H9 (cell line): ENCODE measurements around the gene GFER. TPM values are rescaled to one million over a fixed set of nuclear protein-coding genes. Genes with fewer than 3 reads are reported as not detected.
A peak's percentile ranks its signal among the peaks of the same experiment; 100 is the strongest.

Source experiments
- DNase-seq: peaks from one replicate; pipeline ENCODE4 v3.0.0-alpha.2; 2017
- H2AFZ ChIP-seq: one replicate; pipeline ENCODE4 v1.6.1; 2013; ENCODE audit warnings: mild to moderate bottlenecking, low read length, control low read depth, moderate library complexity
- H2AK5ac ChIP-seq: 2 replicates; pipeline ENCODE4 v1.6.1; 2013; ENCODE audit warnings: low read length, control low read depth, mixed read lengths; ENCODE audit not compliant: insufficient read length
- H2BK120ac ChIP-seq: one replicate; pipeline ENCODE4 v1.6.1; 2013; ENCODE audit warnings: low read depth, mild to moderate bottlenecking, low read length, control low read depth, inconsistent platforms; ENCODE audit not compliant: poor library complexity, severe bottlenecking
- H2BK12ac ChIP-seq: 2 replicates; pipeline ENCODE4 v1.6.1; 2013; ENCODE audit warnings: low read length, control low read depth, mixed read lengths, low read depth; ENCODE audit not compliant: insufficient read length
- H2BK15ac ChIP-seq: 2 replicates; pipeline ENCODE4 v1.6.1; 2013; ENCODE audit warnings: low read depth, low read length, control low read depth
- H2BK20ac ChIP-seq: one replicate; pipeline ENCODE4 v1.6.1; 2013; ENCODE audit warnings: low read depth, mild to moderate bottlenecking, low read length, control low read depth, inconsistent platforms; ENCODE audit not compliant: poor library complexity, severe bottlenecking
- H2BK5ac ChIP-seq: 2 replicates; pipeline ENCODE4 v1.6.1; 2013; ENCODE audit warnings: low read length, control low read depth, mixed read lengths; ENCODE audit not compliant: insufficient read length
- H3K14ac ChIP-seq: 2 replicates; pipeline ENCODE4 v1.6.1; 2013; ENCODE audit warnings: low read length, control low read depth; ENCODE audit not compliant: insufficient read depth
- H3K18ac ChIP-seq: 2 replicates; pipeline ENCODE4 v1.6.1; 2013; ENCODE audit warnings: low read depth, mild to moderate bottlenecking, mixed read lengths, low read length, control low read depth; ENCODE audit not compliant: insufficient read length
- H3K23ac ChIP-seq: 2 replicates; pipeline ENCODE4 v1.6.1; 2013; ENCODE audit warnings: low read length, control low read depth, mixed read lengths, low read depth; ENCODE audit not compliant: insufficient read length
- H3K23me2 ChIP-seq: 2 replicates; pipeline ENCODE4 v1.6.1; 2013; ENCODE audit warnings: low read depth, mild to moderate bottlenecking, mixed read lengths, low read length, control low read depth; ENCODE audit not compliant: insufficient read length, poor library complexity, severe bottlenecking
- H3K27ac ChIP-seq: 2 replicates; pipeline ENCODE4 v1.5.1; 2013; ENCODE audit warnings: low read length, control low read depth, mixed read lengths, low read depth; ENCODE audit not compliant: insufficient read length
- H3K27me3 ChIP-seq: 2 replicates; pipeline ENCODE4 v1.6.1; 2013; ENCODE audit warnings: low read length, control low read depth, inconsistent platforms; ENCODE audit not compliant: insufficient read depth
- H3K4ac ChIP-seq: 2 replicates; pipeline ENCODE4 v1.6.1; 2013; ENCODE audit warnings: low read depth, mild to moderate bottlenecking, control low read depth, inconsistent platforms, low read length, moderate library complexity
- H3K4me1 ChIP-seq: 2 replicates; pipeline ENCODE4 v1.6.1; 2013; ENCODE audit warnings: low read length, control low read depth, inconsistent platforms; ENCODE audit not compliant: insufficient read depth
- H3K4me2 ChIP-seq: 2 replicates; pipeline ENCODE4 v1.6.1; 2013; ENCODE audit warnings: low read length, control low read depth, mixed read lengths; ENCODE audit not compliant: insufficient read length, insufficient read depth
- H3K56ac ChIP-seq: 2 replicates; pipeline ENCODE4 v1.6.1; 2013; ENCODE audit warnings: low read depth, mild to moderate bottlenecking, mixed read lengths, low read length, control low read depth; ENCODE audit not compliant: insufficient read length
- H3K79me1 ChIP-seq: 2 replicates; pipeline ENCODE4 v1.6.1; 2013; ENCODE audit warnings: low read depth, mild to moderate bottlenecking, moderate library complexity, low read length, control low read depth, inconsistent platforms; ENCODE audit not compliant: insufficient read depth, poor library complexity, severe bottlenecking
- H3K79me2 ChIP-seq: 2 replicates; pipeline ENCODE4 v1.6.1; 2013; ENCODE audit warnings: low read length, control low read depth, inconsistent platforms; ENCODE audit not compliant: insufficient read depth
- H3K9ac ChIP-seq: 2 replicates; pipeline ENCODE4 v1.6.1; 2013; ENCODE audit warnings: low read length, control low read depth, mixed read lengths; ENCODE audit not compliant: insufficient read length; ENCODE audit errors: extremely low read depth
- H3K9me3 ChIP-seq: one replicate; pipeline ENCODE4 v1.6.1; 2013; ENCODE audit warnings: low read depth, low read length, inconsistent platforms; ENCODE audit not compliant: control insufficient read depth
- H3T11ph ChIP-seq: one replicate; pipeline ENCODE4 v1.6.1; 2013; ENCODE audit warnings: mild to moderate bottlenecking, low read length, control low read depth, inconsistent platforms
- H4K20me1 ChIP-seq: one replicate; pipeline ENCODE4 v1.6.1; 2013; ENCODE audit not compliant: control insufficient read depth, insufficient read length, insufficient read depth
- H4K5ac ChIP-seq: 2 replicates; pipeline ENCODE4 v1.6.1; 2013; ENCODE audit warnings: low read depth, mild to moderate bottlenecking, mixed read lengths, low read length, control low read depth; ENCODE audit not compliant: insufficient read length
- H4K8ac ChIP-seq: replicated peaks from 2 replicates; pipeline ENCODE4 v1.6.1; 2013; ENCODE audit warnings: low read length, control low read depth, mixed read lengths, low read depth; ENCODE audit not compliant: insufficient read length
- H4K91ac ChIP-seq: 2 replicates; pipeline ENCODE4 v1.6.1; 2013; ENCODE audit warnings: low read depth, mild to moderate bottlenecking, moderate library complexity, mixed read lengths, low read length, control low read depth; ENCODE audit not compliant: insufficient read length
- H3K27ac Mint-ChIP-seq, 3 experiments: 2 replicates in 2 of 3; 3 replicates in 1 of 3; pipeline ENCODE4 v1.8.0; 2020 to 2021; ENCODE audit warnings: mixed read lengths in 3 of 3, mild to moderate bottlenecking in 1 of 3, moderate library complexity in 1 of 3
- H3K27me3 Mint-ChIP-seq: 2 replicates; pipeline ENCODE4 v1.8.0; 2021; ENCODE audit warnings: low read depth, mild to moderate bottlenecking, moderate library complexity, mixed read lengths
- H3K36me3 Mint-ChIP-seq, 3 experiments: 2 replicates in 2 of 3; 3 replicates in 1 of 3; pipeline ENCODE4 v1.8.0; 2020 to 2021; ENCODE audit warnings: low read depth in 3 of 3, mixed read lengths in 3 of 3; ENCODE audit not compliant: insufficient read depth in 1 of 3
- H3K4me1 Mint-ChIP-seq, 2 experiments: 2 replicates each; pipeline ENCODE4 v1.8.0; 2020; ENCODE audit warnings: mixed read lengths in 2 of 2
- H3K4me3 Mint-ChIP-seq, 2 experiments: 2 replicates in 1 of 2; 3 replicates in 1 of 2; pipeline ENCODE4 v1.8.0; 2020 to 2021; ENCODE audit warnings: mild to moderate bottlenecking in 2 of 2, mixed read lengths in 2 of 2, moderate library complexity in 1 of 2
- H3K9me3 Mint-ChIP-seq, 2 experiments: 2 replicates in 1 of 2; 3 replicates in 1 of 2; pipeline ENCODE4 v1.8.0; 2020; ENCODE audit warnings: mild to moderate bottlenecking in 2 of 2, mixed read lengths in 2 of 2, moderate library complexity in 1 of 2
- CTCF ChIP-seq: fragments of 200-600 bp; sonication (generic); conservative IDR thresholded peaks from 3 replicates; pipeline ENCODE4 v1.8.0; 2021; ENCODE audit warnings: antibody characterized with exemption, mild to moderate bottlenecking
- whole genome bisulfite sequencing: extraction: QIAGEN DNeasy Blood & Tissue Kit; methylation state at CpG from one replicate; pipeline ENCODE4 v1.1.7; 2013; ENCODE audit warnings: missing lambda C conversion rate, low lambda C conversion rate, mixed read lengths; ENCODE audit not compliant: insufficient read length; ENCODE audit errors: extremely low coverage; 5-methylcytosine and 5-hydroxymethylcytosine counted together
- total RNA-seq: library from RNA; stranded (reverse); gene quantifications from 2 replicates; pipeline ENCODE4 v1.2.1, GENCODE V29; 2021

GFER gene
- total RNA-seq, 1 experiment from 2014 or later = 49.1 TPM

GRCh38 chr16:1991588-1991947, 7.6 kb downstream of the GFER start:
- peak overlapping the region; percentile 66 to 84 for H3K4me3 Mint-ChIP-seq

More at GRCh38 chr16:1991588-1991947, 7.6 kb downstream of the GFER start:
- H3K4me2 ChIP-seq = peak overlapping the region; percentile 53
- peak overlapping the region; percentile 58 for H3K18ac ChIP-seq
- no peak overlapping the region for H3T11ph ChIP-seq
- H2BK12ac ChIP-seq = no peak overlapping the region
- H3K9me3 ChIP-seq = no peaks in the 10 kb centered on the region
- no peaks in the 10 kb centered on the region for H4K20me1 ChIP-seq
- TF ChIP-seq CTCF = no peak
- no peaks in the 10 kb centered on the region for H3K79me1 ChIP-seq
- H4K91ac ChIP-seq = no peak overlapping the region
- no peak overlapping the region for H3K27ac ChIP-seq
- peaks cover 42% of the 10 kb centered on the region for H3K27me3 Mint-ChIP-seq
- H3K27me3 ChIP-seq = peaks cover 15% of the 10 kb centered on the region; the same call in 1 of the 2 replicates
- no CpG with 5 or more reads among the region's 22 CpGs for WGBS
- H2BK15ac ChIP-seq = no peak overlapping the region; the same call in 1 of the 2 replicates
- H3K9ac ChIP-seq = no peak overlapping the region
- no peak overlapping the region for H2BK20ac ChIP-seq
- no peaks in the 10 kb centered on the region for H3K79me2 ChIP-seq
- H3K23ac ChIP-seq = no peak overlapping the region
- H3K27ac Mint-ChIP-seq = no peak overlapping the region
- H2AK5ac ChIP-seq = no peak overlapping the region
- no peak overlapping the region for H4K8ac ChIP-seq
- no peak overlapping the region for H4K5ac ChIP-seq
- no peaks in the 10 kb centered on the region; a peak in 1 of 5 replicates for H3K9me3 Mint-ChIP-seq
- H3K56ac ChIP-seq = no peak overlapping the region
- no peak overlapping the region for H2AFZ ChIP-seq
- H3K4ac ChIP-seq = no peak overlapping the region
- no peak overlapping the region for H2BK120ac ChIP-seq
- peaks cover 0 to 6% (median 5%) of the 10 kb centered on the region in 3 experiments; a peak in 6 of 7 replicates for H3K36me3 Mint-ChIP-seq
- H3K14ac ChIP-seq = 0 out of 2 replicates have a peak overlapping the region, but pooled peaks have one; percentile 50
- peaks cover 18% of the 10 kb centered on the region for H3K23me2 ChIP-seq
- H3K4me1 ChIP-seq = no peaks in the 10 kb centered on the region; the same call in 1 of the 2 replicates
- H3K4me1 Mint-ChIP-seq = peaks cover 16 to 20% of the 10 kb centered on the region in 2 experiments
- H2BK5ac ChIP-seq = no peak overlapping the region
- DNase-seq = no peak
